Vagina (tissue), 2 donors: ENCODE results near the gene TRIM10. TPM values are rescaled to one million over a fixed set of nuclear protein-coding genes. Genes with fewer than 3 reads are reported as not detected.
"Not testable (repeated sequence)": the region's sequence is repeated elsewhere in the genome, so short reads cannot be mapped to it uniquely, and the experiment has no call there.

Experiments used
- DNase-seq, 2 donors: peaks; one replicate each; pipeline ENCODE4 v3.0.0-alpha.2; 2017; ENCODE audit errors: extremely low spot score in 2 of 2
- H3K27ac ChIP-seq: fragments of 200-600 bp; sonication (generic); one replicate; pipeline ENCODE4 v1.5.1; 2019
- H3K27me3 ChIP-seq: fragments of 200-600 bp; sonication (generic); one replicate; pipeline ENCODE4 v1.5.1; 2019
- H3K36me3 ChIP-seq, 2 donors: fragments of 200-600 bp; sonication (generic); one replicate each; pipeline ENCODE4 v1.5.1; 2017 to 2019
- H3K4me1 ChIP-seq: fragments of 200-600 bp; sonication (generic); one replicate; pipeline ENCODE4 v1.5.1; 2019
- H3K4me3 ChIP-seq, 2 donors: fragments of 200-600 bp; sonication (generic); 1 replicate in 1 of 2; 2 replicates in 1 of 2; pipeline ENCODE4 v1.5.1; 2016 to 2019
- H3K9me3 ChIP-seq: fragments of 200-600 bp; sonication (generic); one replicate; pipeline ENCODE4 v1.5.1; 2019
- CTCF ChIP-seq, 3 experiments: fragments of 450-650 bp in 2 of 3; fragments of 200-600 bp in 1 of 3; sonication (generic) in 1 of 3; IDR thresholded peaks; one replicate each; pipeline ENCODE4 v1.5.1; 2017 to 2019; ENCODE audit warnings: antibody characterized with exemption in 3 of 3, mild to moderate bottlenecking in 2 of 3, moderate library complexity in 2 of 3
- POLR2A ChIP-seq, 2 donors: fragments of 450-650 bp; IDR thresholded peaks; one replicate each; pipeline ENCODE4 v1.6.1; 2017; ENCODE audit warnings: antibody characterized with exemption in 2 of 2, mild to moderate bottlenecking in 2 of 2, moderate library complexity in 2 of 2
- POLR2AphosphoS5 ChIP-seq, 2 donors: sonication (generic); formaldehyde crosslinking; IDR thresholded peaks; one replicate each; pipeline ENCODE4 v1.9.0; 2017; ENCODE audit warnings: antibody characterized with exemption in 2 of 2, mild to moderate bottlenecking in 2 of 2, low read depth in 1 of 2; ENCODE audit not compliant: insufficient read depth in 1 of 2
- intact Hi-C: fragments of 100-400 bp; cut with DNase I; formaldehyde crosslinking; loops from one replicate; pipeline ENCODE4 v1.15.1; 2023
- total RNA-seq: library from RNA; depleted of rRNA; stranded (reverse); fragments of >200 nt; gene quantifications from one replicate; pipeline ENCODE4 v1.2.3, GENCODE V29; 2016

TRIM10 gene
- total RNA-seq, 1 donor from 2014 or later, result not detected

GRCh38 chr6:30167101-30167500, 6.1 kb upstream of the TRIM10 start:
- Histone ChIP-seq H3K27me3 (peaks cover 8% of the 10 kb centered on the region), H3K4me3 (no peak overlapping the region), H3K4me1 (peaks cover 5% of the 10 kb centered on the region), H3K36me3 (no peaks in the 10 kb centered on the region), H3K27ac (no peak overlapping the region), H3K9me3 (no peaks in the 10 kb centered on the region)
- TF ChIP-seq POLR2AphosphoS5 (IDR thresholded peaks at IDR 0.05; ENCODE audit: insufficient read depth in 1 of 2, low read depth in 1 of 2) (no peak), POLR2A (IDR thresholded peaks at IDR 0.05) (no peak), CTCF (IDR thresholded peaks at IDR 0.05) (no peak)
- no peak for DNase-seq
- intact Hi-C loops, result loop anchor here (5.0 kb wide), 1 partner anchor 1380 kb away; no protein-coding TSS in a partner anchor

- H3K9me3 ChIP-seq, DNase-seq, H3K4me3 ChIP-seq, H3K27ac ChIP-seq, H3K27me3 ChIP-seq, H3K4me1 ChIP-seq, H3K36me3 ChIP-seq: not testable (repeated sequence)
- intact Hi-C loops, result loop anchor here (5.0 kb wide), 1 partner anchor 1378 kb away; no protein-coding TSS in a partner anchor
These were observed 4.2 kb upstream of the TRIM10 start for GRCh38 chr6:30165238-30165637.

GRCh38 chr6:30164714-30165113, 3.7 kb upstream of the TRIM10 start:
- Histone ChIP-seq H3K27me3 (no peaks in the 10 kb centered on the region), H3K9me3 (no peaks in the 10 kb centered on the region), H3K4me3 (no peak overlapping the region), H3K4me1 (no peaks in the 10 kb centered on the region), H3K36me3 (no peaks in the 10 kb centered on the region), H3K27ac (no peak overlapping the region)
- intact Hi-C loops, result loop anchor here (5.0 kb wide), 1 partner anchor 1377 kb away; no protein-coding TSS in a partner anchor
- no peak for DNase-seq
- TF ChIP-seq POLR2AphosphoS5 (IDR thresholded peaks at IDR 0.05; ENCODE audit: insufficient read depth in 1 of 2, low read depth in 1 of 2), result no peak
- TF ChIP-seq CTCF (IDR thresholded peaks at IDR 0.05), result no peak
- no peak for TF ChIP-seq POLR2A (IDR thresholded peaks at IDR 0.05)

- intact Hi-C loops, result no loop called here
- Histone ChIP-seq H3K36me3 (no peaks in the 10 kb centered on the region), H3K27ac (no peak overlapping the region), H3K27me3 (no peaks in the 10 kb centered on the region), H3K9me3 (no peaks in the 10 kb centered on the region), H3K4me3 (no peak overlapping the region), H3K4me1 (no peaks in the 10 kb centered on the region)
- no peak for DNase-seq
- TF ChIP-seq CTCF (IDR thresholded peaks at IDR 0.05) (no peak), POLR2A (IDR thresholded peaks at IDR 0.05) (no peak), POLR2AphosphoS5 (IDR thresholded peaks at IDR 0.05; ENCODE audit: insufficient read depth in 1 of 2, low read depth in 1 of 2) (no peak)
These were observed 3.1 kb upstream of the TRIM10 start for GRCh38 chr6:30163918-30164654.

- no peaks in the 10 kb centered on the region for H3K27me3 ChIP-seq
These were observed 2.3 kb upstream of the TRIM10 start, which contains the start of gene TRIM15 for GRCh38 chr6:30163090-30163917. Gene TRIM15 (plus strand): TSS chr6:30163546. CDS start chr6:30163685, 139 bp downstream.

More at GRCh38 chr6:30163090-30163917, 2.3 kb upstream of the TRIM10 start, which contains the start of gene TRIM15:
- Histone ChIP-seq H3K4me3 (no peak within 1 kb of the TSS), H3K27ac (no peak within 1 kb of the TSS), H3K36me3 (no peaks in the 10 kb centered on the region), H3K9me3 (no peaks in the 10 kb centered on the region), H3K4me1 (no peaks in the 10 kb centered on the region)
- DNase-seq, result no peak
- no peak for TF ChIP-seq POLR2AphosphoS5 (IDR thresholded peaks at IDR 0.05; ENCODE audit: insufficient read depth in 1 of 2, low read depth in 1 of 2)
- intact Hi-C loops, result no loop called here
